H1 (cell line): ENCODE measurements around the gene C1orf52. TPM values are rescaled to one million over a fixed set of nuclear protein-coding genes. Genes with fewer than 3 reads are reported as not detected.

Source experiments
- CTCF ChIA-PET: fragments of 300-600 bp; sonication (Branson Sonifier 250); formaldehyde crosslinking; loops from one replicate; lab custom pipeline; 2021; ENCODE audit not compliant: partially characterized antibody; lab: Charles Lee
- POLR2A ChIA-PET: fragments of 300-600 bp; sonication (Branson Sonifier 250); formaldehyde crosslinking; loops from one replicate; lab custom pipeline; 2021; ENCODE audit warnings: inconsistent platforms; ENCODE audit not compliant: partially characterized antibody; lab: Charles Lee
- DNase-seq, 2 experiments: peaks; one replicate each; pipeline versions ENCODE4 v3.0.0 to v3.0.0-alpha.2; 2010 to 2022; ENCODE audit warnings: low spot score in 2 of 2, low read depth in 1 of 2, mixed read lengths in 1 of 2
- FAIRE-seq: peaks from 2 replicates; lab custom pipeline; 2011; peaks lifted over from hg19 to GRCh38; lab: Jason Lieb, UNC
- H2AFZ ChIP-seq: 2 replicates; pipeline ENCODE4 v1.8.1; 2012; ENCODE audit warnings: low read length, inconsistent platforms
- H2AK5ac ChIP-seq: 2 replicates; pipeline ENCODE4 v1.6.1; 2013; ENCODE audit warnings: low read depth, low read length
- H2BK120ac ChIP-seq: replicated peaks from 2 replicates; pipeline ENCODE3; 2013; ENCODE audit warnings: low read depth, low read length, inconsistent platforms
- H2BK12ac ChIP-seq: 2 replicates; pipeline ENCODE4 v1.6.1; 2013; ENCODE audit warnings: low read depth, low read length
- H2BK15ac ChIP-seq: 2 replicates; pipeline ENCODE4 v1.6.1; 2013; ENCODE audit warnings: low read length
- H2BK20ac ChIP-seq: 2 replicates; pipeline ENCODE4 v1.6.1; 2013; ENCODE audit warnings: low read length
- H2BK5ac ChIP-seq: 2 replicates; pipeline ENCODE4 v1.6.1; 2013; ENCODE audit warnings: low read depth, low read length
- H3K14ac ChIP-seq: 2 replicates; pipeline ENCODE4 v1.6.1; 2013; ENCODE audit warnings: inconsistent platforms; ENCODE audit not compliant: insufficient read length
- H3K18ac ChIP-seq: 2 replicates; pipeline ENCODE4 v1.6.1; 2013; ENCODE audit warnings: low read length; ENCODE audit errors: extremely low read depth
- H3K23ac ChIP-seq: 2 replicates; pipeline ENCODE4 v1.6.1; 2013; ENCODE audit warnings: inconsistent platforms; ENCODE audit not compliant: insufficient read length
- H3K23me2 ChIP-seq: 2 replicates; pipeline ENCODE4 v1.6.1; 2013; ENCODE audit warnings: low read depth, low read length
- H3K27ac ChIP-seq: 2 replicates; pipeline ENCODE4 v1.6.1; 2011; ENCODE audit warnings: low read depth, low read length, inconsistent platforms
- H3K27me3 ChIP-seq, 4 experiments: replicated peaks in 1 of 4; 1 replicate in 1 of 4; 2 replicates in 3 of 4; pipeline versions ENCODE4 v1.6.1 to v1.8.1; 2011 to 2013; ENCODE audit warnings: low read length in 3 of 4, mild to moderate bottlenecking in 3 of 4, inconsistent platforms in 2 of 4, mixed read lengths in 2 of 4, moderate library complexity in 1 of 4; ENCODE audit not compliant: control insufficient read depth in 3 of 4, insufficient read depth in 3 of 4; ENCODE audit errors: extremely low read depth in 1 of 4
- H3K36me3 ChIP-seq, 4 experiments: 2 replicates each; pipeline versions ENCODE4 v1.6.1 to v1.8.1; 2011 to 2013; ENCODE audit warnings: mild to moderate bottlenecking in 4 of 4, low read length in 3 of 4, moderate library complexity in 2 of 4, control low read depth in 1 of 4, inconsistent platforms in 1 of 4; ENCODE audit not compliant: insufficient read depth in 4 of 4, control insufficient read depth in 2 of 4
- H3K4ac ChIP-seq: replicated peaks from 2 replicates; pipeline ENCODE3; 2013; ENCODE audit warnings: low read length, low read depth, mixed read lengths, inconsistent platforms; ENCODE audit not compliant: insufficient read length
- H3K4me1 ChIP-seq, 4 experiments: replicated peaks in 1 of 4; 1 replicate in 1 of 4; 2 replicates in 3 of 4; pipeline versions ENCODE4 v1.6.1 to v1.8.1; 2011 to 2013; ENCODE audit warnings: low read length in 3 of 4, inconsistent platforms in 2 of 4, mixed read lengths in 1 of 4; ENCODE audit not compliant: insufficient read depth in 4 of 4, control insufficient read depth in 3 of 4
- H3K4me2 ChIP-seq, 2 experiments: 2 replicates each; pipeline versions ENCODE4 v1.6.1 to v1.8.1; 2011 to 2013; ENCODE audit warnings: low read depth in 2 of 2, low read length in 2 of 2, control low read depth in 1 of 2, inconsistent platforms in 1 of 2, mild to moderate bottlenecking in 1 of 2; ENCODE audit not compliant: insufficient read depth in 1 of 2
- H3K4me3 ChIP-seq, 4 experiments: fragments of 200-600, 300-600 bp in 1 of 4; sonication (generic), shearing (Covaris generic), sonication (Bioruptor Twin) in 1 of 4; 2 replicates each; pipeline versions ENCODE4 v1.5.1 to v1.8.1; 2011 to 2016; ENCODE audit warnings: low read length in 4 of 4, low read depth in 3 of 4, control low read depth in 2 of 4, inconsistent platforms in 2 of 4, mild to moderate bottlenecking in 2 of 4, mixed read lengths in 1 of 4, moderate library complexity in 1 of 4; ENCODE audit not compliant: insufficient read depth in 2 of 4; ENCODE audit errors: extremely low read depth in 1 of 4
- H3K56ac ChIP-seq: replicated peaks from 2 replicates; pipeline ENCODE3; 2013; ENCODE audit warnings: low read depth, mild to moderate bottlenecking, mixed read lengths, low read length, inconsistent platforms; ENCODE audit not compliant: insufficient read length
- H3K79me1 ChIP-seq: 2 replicates; pipeline ENCODE4 v1.6.1; 2013; ENCODE audit warnings: low read depth, low read length, control low read depth
- H3K79me2 ChIP-seq, 2 experiments: 2 replicates each; pipeline versions ENCODE4 v1.6.1 to v1.8.1; 2012 to 2013; ENCODE audit warnings: low read length in 2 of 2, mild to moderate bottlenecking in 2 of 2, inconsistent platforms in 1 of 2; ENCODE audit not compliant: insufficient read depth in 2 of 2, control insufficient read depth in 1 of 2
- H3K9ac ChIP-seq, 4 experiments: replicated peaks in 1 of 4; 1 replicate in 1 of 4; 2 replicates in 3 of 4; pipeline versions ENCODE4 v1.6.1 to v1.8.1; 2011 to 2013; ENCODE audit warnings: low read depth in 3 of 4, low read length in 3 of 4, control low read depth in 2 of 4, mild to moderate bottlenecking in 2 of 4, moderate library complexity in 2 of 4, inconsistent platforms in 1 of 4; ENCODE audit errors: extremely low read depth in 1 of 4
- H3K9me3 ChIP-seq, 2 experiments: 2 replicates each; pipeline versions ENCODE4 v1.6.1 to v1.8.1; 2012 to 2013; ENCODE audit warnings: mild to moderate bottlenecking in 2 of 2, moderate library complexity in 2 of 2, control low read depth in 1 of 2, inconsistent platforms in 1 of 2, low read depth in 1 of 2, low read length in 1 of 2, mixed read lengths in 1 of 2; ENCODE audit not compliant: insufficient read depth in 2 of 2
- H4K20me1 ChIP-seq, 2 experiments: replicated peaks in 1 of 2; 2 replicates each; pipeline versions ENCODE3 to v1.8.1; 2011 to 2013; ENCODE audit warnings: inconsistent platforms in 2 of 2, low read length in 2 of 2, mild to moderate bottlenecking in 1 of 2; ENCODE audit not compliant: insufficient read depth in 2 of 2, control insufficient read depth in 1 of 2
- H4K5ac ChIP-seq: 2 replicates; pipeline ENCODE4 v1.6.1; 2013; ENCODE audit warnings: low read length, low read depth, mixed read lengths, inconsistent platforms; ENCODE audit not compliant: insufficient read length
- H4K8ac ChIP-seq: 2 replicates; pipeline ENCODE4 v1.8.0; 2013; ENCODE audit warnings: mild to moderate bottlenecking, moderate library complexity, low read length, inconsistent platforms; ENCODE audit not compliant: insufficient read depth; ENCODE audit errors: extremely low read depth
- H4K91ac ChIP-seq: replicated peaks from 2 replicates; pipeline ENCODE3; 2013; ENCODE audit warnings: low read length, mixed read lengths, inconsistent platforms; ENCODE audit not compliant: insufficient read length
- SIN3A ChIP-seq, 2 experiments: IDR thresholded peaks in 1 of 2; conservative IDR thresholded peaks in 1 of 2; 2 replicates each; pipeline ENCODE4 v1.6.1; 2011 to 2012; ENCODE audit warnings: low read length in 2 of 2, improper control_type of control experiment in 1 of 2, low read depth in 1 of 2, mild to moderate bottlenecking in 1 of 2
- YY1 ChIP-seq: IDR thresholded peaks from 2 replicates; pipeline ENCODE4 v1.6.1; 2011; ENCODE audit warnings: low read depth, mild to moderate bottlenecking, low read length
- WGBS, 2 experiments: shearing (Covaris generic) in 1 of 2; methylation state at CpG; one replicate each; pipeline versions ENCODE4 v1.1.6 to v1.1.7; 2013 to 2015; ENCODE audit warnings: low lambda C conversion rate in 2 of 2, mixed read lengths in 2 of 2, inconsistent platforms in 1 of 2, low coverage in 1 of 2, missing lambda C conversion rate in 1 of 2; ENCODE audit not compliant: insufficient replicate concordance in 2 of 2, insufficient coverage in 1 of 2, insufficient read length in 1 of 2; ENCODE audit errors: extremely low coverage in 1 of 2, missing lambda C conversion rate in 1 of 2; 5-methylcytosine and 5-hydroxymethylcytosine counted together
- polyA plus RNA-seq, 7 experiments: library from polyadenylated mRNA; depleted of rRNA in 3 of 7; stranded (reverse) in 5 of 7; unstranded in 2 of 7; fragments of >200 nt in 5 of 7; fragments of 200-250 nt in 2 of 7; gene quantifications; 1 replicate in 5 of 7; 2 replicates in 1 of 7; 4 replicates in 1 of 7; pipeline versions ENCODE4 v1.2.1 to v1.2.3, GENCODE V29; 2011 to 2013; ENCODE audit warnings: missing spikeins in 2 of 7, mixed read lengths in 2 of 7
- total RNA-seq: library from RNA; stranded (reverse); fragmentation: NEBNext Ultra II Directional; extraction: Animal tissue kit (Norgen Biotek cat#: 25700); gene quantifications from 2 replicates; pipeline ENCODE4 v1.2.1, GENCODE V29; 2021

The C1orf52 gene
- total and polyA plus RNA-seq, 2 of the 8 experiments (the other 6 are each of a cell fraction or from before 2014, with no cell fraction given), result 29.2 to 39.1 TPM

- FAIRE-seq, result no peak
- 26% methylated on average over 14 of the region's 14 CpGs; no CpG with 5 or more reads in 1 of the 2 experiments for WGBS, 2 experiments
- Histone ChIP-seq H2BK15ac (no peak overlapping the region; the same call in 1 of the 2 replicates), H3K27ac (peak overlapping the region; percentile 94), H2AFZ (peak overlapping the region; percentile 31; the same call in 1 of the 2 replicates), H3K4me2 (peak overlapping the region; percentile 73 to 93), H3K27me3 (no peaks in the 10 kb centered on the region), H2BK12ac (peak overlapping the region; percentile 98), H3K23me2 (peaks cover 11% of the 10 kb centered on the region), H3K9ac (peak overlapping the region; percentile 46 to 88 (median 72)), H3K4me1 (peaks cover 0 to 3% (median 0%) of the 10 kb centered on the region in 4 experiments; a peak in 2 of 7 replicates), H4K20me1 (no peaks in the 10 kb centered on the region), H2BK5ac (peak overlapping the region; percentile 98), H3K4ac (no peak overlapping the region), H2BK120ac (no peak overlapping the region), H4K5ac (peak overlapping the region; percentile 74), H3K79me1 (0 out of 2 replicates have a peak, but pooled peaks cover 2% of the 10 kb centered on the region), H2BK20ac (0 out of 2 replicates have a peak overlapping the region, but pooled peaks have one; percentile 52), H3K9me3 (no peaks in the 10 kb centered on the region), H3K56ac (peak overlapping the region; percentile 81), H3K18ac (peak overlapping the region; percentile 98), H4K91ac (peak overlapping the region; percentile 14), H4K8ac (peak overlapping the region; percentile 90; the same call in 1 of the 2 replicates), H3K79me2 (peaks cover 0 to 26% of the 10 kb centered on the region in 2 experiments; a peak in 2 of 4 replicates), H3K4me3 (peak overlapping the region; percentile 73 to 95 (median 84)), H3K36me3 (no peaks in the 10 kb centered on the region), H3K23ac (no peak overlapping the region), H3K14ac (no peak overlapping the region), H2AK5ac (peak overlapping the region; percentile 14; the same call in 1 of the 2 replicates)
- CTCF ChIA-PET, result interaction anchor here (1.0 to 1.6 kb wide), 4 partner anchors 11 to 92 kb away, joined by 3 to 5 read pairs (median 4); no protein-coding TSS in a partner anchor
- POLR2A ChIA-PET, result interaction anchor here (0.8 to 3.8 kb wide), 9 partner anchors 9 to 79 kb away, joined by 3 to 17 read pairs (median 4); no protein-coding TSS in a partner anchor
- no peak for DNase-seq
- peak in 1 of 2 experiments; percentile 55; a peak in 2 of 4 replicates for TF ChIP-seq SIN3A (conservative IDR thresholded peaks at IDR 0.05 in 1 of 2, IDR thresholded peaks at IDR 0.05 in 1 of 2; ENCODE audit: low read depth in 1 of 2, low read length in 2 of 2)
- no peak for TF ChIP-seq YY1
Measured at GRCh38 chr1:85202092-85202863, 57.2 kb downstream of the C1orf52 start.
